Measurements from ENCODE around the gene ZNF438.
"Not testable (repeated sequence)": the region's sequence is repeated elsewhere in the genome, so short reads cannot be mapped to it uniquely, and the experiment has no call there.

The ZNF438 gene

GRCh38 chr10:31041011-31041410 lies 9.3 kb upstream of the ZNF438 start:
- no peak for DNase-seq (ENCODE audit: low read depth)

DNA sequence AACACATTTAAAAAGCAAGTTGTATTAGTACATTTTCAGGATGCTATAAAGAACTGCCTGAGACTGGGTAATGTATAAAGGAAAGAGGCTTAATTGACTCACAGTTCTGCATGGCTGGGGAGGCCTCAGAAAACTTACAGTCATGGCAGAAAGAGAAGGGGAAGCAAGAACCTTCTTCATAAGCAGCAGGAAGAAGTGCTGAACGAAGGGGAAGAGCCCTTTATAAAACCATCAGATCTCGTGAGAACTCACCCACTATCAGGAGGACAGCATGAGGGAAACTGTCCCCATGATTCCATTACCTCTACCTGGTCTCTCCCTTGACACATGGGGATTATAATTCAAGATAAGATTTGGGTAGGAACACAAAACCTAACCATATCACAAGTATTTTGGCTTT lies 7.3 kb upstream of the ZNF438 start:
- not testable (repeated sequence) for DNase-seq (ENCODE audit: low read depth)

- no peak for DNase-seq (ENCODE audit: low read depth)
These were observed 6.1 kb upstream of the ZNF438 start for GRCh38 chr10:31037749-31038148.

- DNase-seq (ENCODE audit: low read depth): no peak
These were observed 4.5 kb upstream of the ZNF438 start for GRCh38 chr10:31036209-31036608.

DNA sequence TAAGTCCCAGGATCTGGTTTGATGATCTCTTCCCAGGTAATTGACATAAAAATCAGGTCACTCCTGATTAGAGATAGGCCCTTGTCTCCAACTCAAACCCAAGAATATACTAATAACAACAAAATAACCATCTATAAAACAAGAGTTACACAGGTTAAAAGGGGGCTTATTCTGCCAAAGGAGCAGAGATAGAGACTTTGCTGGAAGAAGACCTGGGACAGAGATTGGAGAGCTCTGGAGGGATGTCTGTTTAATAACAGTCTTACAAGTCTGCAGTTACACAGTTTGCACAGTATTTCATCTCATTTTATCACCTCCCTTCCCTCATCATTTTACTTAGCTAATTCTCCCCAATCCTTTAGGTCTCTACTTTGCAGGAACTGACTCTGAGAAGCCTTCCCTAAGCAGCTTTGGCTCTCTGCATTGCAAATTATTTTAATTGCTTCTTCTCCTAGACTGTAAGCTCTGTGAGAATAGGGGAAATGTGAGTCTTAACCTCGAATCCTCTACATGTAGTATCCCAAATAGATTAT lies 3.7 kb upstream of the ZNF438 start:
- no peak for DNase-seq (ENCODE audit: low read depth)

- no peak for DNase-seq (ENCODE audit: low read depth)
These were observed 2.6 kb upstream of the ZNF438 start for GRCh38 chr10:31034098-31034909.

GRCh38 chr10:31033147-31033546 lies 1.5 kb upstream of the ZNF438 start:
- no peak for DNase-seq (ENCODE audit: low read depth)

DNA sequence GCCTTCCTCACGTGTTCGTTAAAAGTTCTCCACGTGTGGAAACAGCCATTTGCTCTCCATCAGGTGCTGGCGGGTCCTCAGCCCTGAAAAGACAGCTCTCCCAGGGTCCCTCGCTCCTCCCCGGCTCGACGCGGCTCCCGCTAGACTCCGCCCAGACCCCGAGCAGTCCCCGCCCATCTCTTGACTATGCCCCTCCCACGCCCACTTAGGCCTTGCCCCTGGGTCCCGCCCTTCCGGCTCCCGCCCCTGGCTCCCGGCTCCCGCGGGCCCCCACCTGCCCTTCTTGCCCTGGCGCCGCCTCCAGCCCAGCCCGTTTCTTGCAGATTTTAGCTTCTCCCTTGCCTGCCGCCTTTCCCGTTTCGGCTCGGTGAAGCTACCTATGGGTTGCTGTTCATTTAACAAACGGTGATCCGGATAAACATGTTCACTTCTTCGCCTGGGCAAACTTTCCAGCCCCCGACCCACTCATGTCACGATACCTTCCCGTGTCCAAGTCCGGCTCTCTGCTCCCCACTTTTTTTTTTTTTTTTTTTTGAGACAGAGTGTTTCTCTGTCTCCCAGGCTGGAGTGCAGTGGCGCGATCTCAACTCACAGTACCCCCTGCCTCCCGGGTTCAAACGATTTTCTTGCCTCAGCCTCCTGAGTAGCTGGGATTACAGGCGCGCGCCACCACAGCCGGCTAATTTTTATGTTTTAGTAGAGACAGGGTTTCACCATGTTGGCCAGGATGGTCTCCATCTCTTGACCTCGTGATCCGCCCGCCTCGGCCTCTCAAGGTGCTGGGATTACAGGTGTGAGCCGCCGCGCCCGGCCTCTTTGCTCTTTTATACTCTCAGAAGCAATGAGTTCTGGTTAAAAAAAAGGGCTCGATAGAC lies 830 bp upstream of the ZNF438 start:
- DNase-seq (ENCODE audit: low read depth): peak; percentile 83

- DNase-seq (ENCODE audit: low read depth): no peak
These were observed 484 bp downstream of the ZNF438 start for GRCh38 chr10:31031205-31031557.

- DNase-seq (ENCODE audit: low read depth): no peak
These were observed 865 bp downstream of the ZNF438 start for GRCh38 chr10:31030800-31031199.

- no peak for DNase-seq (ENCODE audit: low read depth)
These were observed 1.4 kb downstream of the ZNF438 start for GRCh38 chr10:31030260-31030659.

GRCh38 chr10:31028081-31028480 lies 3.6 kb downstream of the ZNF438 start:
- DNase-seq (ENCODE audit: low read depth): no peak

DNA sequence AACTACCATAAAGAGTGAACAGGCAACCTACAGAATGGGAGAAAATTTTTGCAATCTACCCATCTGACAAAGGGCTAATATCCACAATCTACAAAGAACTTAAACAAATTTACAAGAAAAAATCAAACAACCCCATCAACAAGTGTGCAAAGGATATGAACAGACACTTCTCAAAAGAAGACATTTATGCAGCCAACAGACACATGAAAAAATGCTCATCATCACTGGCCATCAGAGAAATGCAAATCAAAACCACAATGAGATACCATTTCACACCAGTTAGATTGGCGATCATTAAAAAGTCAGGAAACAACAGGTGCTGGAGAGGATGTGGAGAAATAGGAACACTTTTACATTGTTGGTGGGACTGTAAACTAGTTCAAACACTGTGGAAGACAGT lies 5.4 kb downstream of the ZNF438 start:
- not testable (repeated sequence) for DNase-seq (ENCODE audit: low read depth)

DNA sequence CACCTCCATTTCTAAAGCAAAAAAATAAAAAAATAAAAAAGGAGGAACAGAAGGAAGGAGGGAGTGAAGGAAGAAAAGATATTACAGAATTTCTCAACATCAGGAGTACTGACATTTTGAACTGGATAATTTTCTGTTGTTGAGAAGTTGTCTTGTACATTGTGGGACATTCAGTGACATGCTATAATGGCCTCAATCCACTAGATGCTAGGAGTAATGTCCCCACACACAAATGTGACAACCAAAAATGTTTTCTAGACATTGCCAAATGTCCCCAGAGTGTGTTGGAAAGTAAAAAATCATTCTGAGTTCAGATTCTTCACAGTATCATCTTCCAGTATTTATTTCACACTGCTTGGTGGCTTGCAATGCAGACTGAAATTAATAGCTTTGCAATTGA lies 6.5 kb downstream of the ZNF438 start:
- DNase-seq (ENCODE audit: low read depth): no peak

- no peak for DNase-seq (ENCODE audit: low read depth)
These were observed 8.1 kb downstream of the ZNF438 start for GRCh38 chr10:31023558-31023957.

GRCh38 chr10:31020209-31020608 lies 11.5 kb downstream of the ZNF438 start:
- DNase-seq (ENCODE audit: low read depth): no peak

- no peak for DNase-seq (ENCODE audit: low read depth)
These were observed 12.7 kb downstream of the ZNF438 start for GRCh38 chr10:31018962-31019361.

GRCh38 chr10:31018356-31018750 lies 13.3 kb downstream of the ZNF438 start:
- no peak for DNase-seq (ENCODE audit: low read depth)

GRCh38 chr10:31017534-31018355 lies 13.9 kb downstream of the ZNF438 start:
- DNase-seq (ENCODE audit: low read depth): no peak

- no peak for DNase-seq (ENCODE audit: low read depth)
These were observed 17.3 kb downstream of the ZNF438 start for GRCh38 chr10:31014161-31014875.

- DNase-seq (ENCODE audit: low read depth): no peak
These were observed 18.3 kb downstream of the ZNF438 start for GRCh38 chr10:31013331-31013730.

DNA sequence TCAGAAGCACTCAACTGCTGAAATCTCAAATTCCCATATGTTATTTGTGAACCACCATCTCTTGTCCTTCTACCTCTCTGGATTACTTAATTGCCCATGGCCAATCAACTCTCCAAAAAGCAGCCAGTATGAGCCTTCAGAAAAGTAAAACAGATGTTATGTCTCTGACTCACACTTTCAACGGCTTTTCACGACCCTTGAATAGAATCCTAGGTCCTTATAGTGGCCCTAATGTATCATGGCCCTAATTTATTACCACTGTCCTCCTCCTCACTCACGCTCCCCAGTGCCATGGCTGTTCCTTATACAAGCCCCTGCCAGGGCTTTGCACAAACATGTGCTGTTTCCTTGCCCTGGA lies 20.0 kb downstream of the ZNF438 start:
- no peak for DNase-seq (ENCODE audit: low read depth)
